ENCODE results near the gene SGIP1. TPM values are rescaled to one million over a fixed set of nuclear protein-coding genes. Genes with fewer than 3 reads are reported as not detected.
"Not testable (repeated sequence)": the region's sequence is repeated elsewhere in the genome, so short reads cannot be mapped to it uniquely, and the experiment has no call there.

The SGIP1 gene
- total RNA-seq, 4 donors from 2014 or later, result 1.9 to 8.8 (median 4.8) TPM

- DNase-seq (ENCODE audit: low spot score), result no peak
- TF ChIP-seq CTCF (IDR thresholded peaks at IDR 0.05), result no peak
- ATAC-seq (ENCODE audit: low FRiP score), result no peak
Observed at GRCh38 chr1:66580081-66580480, 46.1 kb downstream of the SGIP1 start.

- no peak for ATAC-seq (ENCODE audit: low FRiP score)
Observed at GRCh38 chr1:66583021-66583420, 49.1 kb downstream of the SGIP1 start.

GRCh38 chr1:66585002-66585401, 51.0 kb downstream of the SGIP1 start:
- DNase-seq (ENCODE audit: low spot score) (no peak), ATAC-seq (ENCODE audit: low FRiP score) (no peak)
- TF ChIP-seq CTCF (IDR thresholded peaks at IDR 0.05), result no peak

More at GRCh38 chr1:66583021-66583420, 49.1 kb downstream of the SGIP1 start:
- DNase-seq (ENCODE audit: low spot score), result no peak
- TF ChIP-seq CTCF (IDR thresholded peaks at IDR 0.05), result no peak

- ATAC-seq (ENCODE audit: low FRiP score), result no peak
- DNase-seq (ENCODE audit: low spot score), result no peak
- TF ChIP-seq CTCF (IDR thresholded peaks at IDR 0.05), result no peak
Observed at GRCh38 chr1:66589326-66589725, 55.4 kb downstream of the SGIP1 start.

- ATAC-seq (ENCODE audit: low FRiP score); DNase-seq (ENCODE audit: low spot score): not testable (repeated sequence)
Observed at GRCh38 chr1:66592106-66592507, 58.2 kb downstream of the SGIP1 start.

GRCh38 chr1:66596191-66596590, 62.2 kb downstream of the SGIP1 start:
- TF ChIP-seq CTCF (IDR thresholded peaks at IDR 0.05), result no peak
- no peak for ATAC-seq (ENCODE audit: low FRiP score)
- no peak for DNase-seq (ENCODE audit: low spot score)

- ATAC-seq (ENCODE audit: low FRiP score) (no peak), DNase-seq (ENCODE audit: low spot score) (no peak)
- TF ChIP-seq CTCF (IDR thresholded peaks at IDR 0.05), result no peak
Observed at GRCh38 chr1:66597500-66597899, 63.5 kb downstream of the SGIP1 start.

- ATAC-seq (ENCODE audit: low FRiP score) (no peak), DNase-seq (ENCODE audit: low spot score) (no peak)
- no peak for TF ChIP-seq CTCF (IDR thresholded peaks at IDR 0.05)
Observed at GRCh38 chr1:66598670-66599069, 64.7 kb downstream of the SGIP1 start.
